HG03103 (cell line): Measurements from ENCODE around the gene TPM1.

Source experiments
- ATAC-seq: cut with Tn5 transposase; IDR thresholded peaks from one replicate; pipeline ENCODE4 v1.9.1; 2021; ENCODE audit warnings: low read depth; ENCODE audit not compliant: unreplicated experiment

TPM1 gene

DNA sequence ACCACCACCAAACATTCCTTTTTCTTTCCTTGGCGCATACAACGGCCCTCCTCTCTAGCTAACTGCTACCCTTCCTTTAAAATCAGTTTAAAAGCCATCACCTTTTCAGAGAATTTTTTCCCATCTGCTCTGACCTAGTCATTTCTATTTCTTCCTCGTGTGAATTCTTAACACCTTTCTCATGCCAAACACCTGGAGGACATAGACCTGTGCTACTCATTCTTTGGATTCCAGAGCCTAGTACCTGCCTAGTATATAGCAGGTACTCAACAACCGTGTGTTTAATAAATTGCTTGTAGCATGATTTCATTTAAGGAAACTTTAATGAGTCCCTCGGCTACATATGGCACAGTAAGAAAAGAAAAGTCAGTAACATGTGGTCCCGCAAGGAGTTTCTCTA, 2.0 kb upstream of the TPM1 start:
- no peak for ATAC-seq

DNA sequence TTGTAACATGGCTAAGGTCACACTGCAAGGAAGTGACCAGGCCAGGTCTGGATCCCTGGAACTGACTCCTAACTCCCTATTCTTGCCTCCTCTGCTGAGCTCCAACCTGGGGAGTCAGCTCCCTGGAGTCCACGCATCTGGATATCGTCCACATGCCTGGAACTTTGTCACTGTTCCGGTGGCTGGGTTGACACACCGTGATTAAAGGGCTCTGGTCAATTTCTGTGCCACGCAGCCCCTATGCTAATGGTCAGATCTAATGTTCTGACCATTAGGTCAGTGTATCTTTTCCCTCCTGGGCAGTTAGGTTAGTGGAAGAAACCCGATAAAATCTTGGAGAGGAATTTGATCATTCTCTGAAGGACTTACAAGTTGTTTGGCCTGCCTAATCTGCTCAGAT, 1.6 kb upstream of the TPM1 start:
- ATAC-seq, result no peak

DNA sequence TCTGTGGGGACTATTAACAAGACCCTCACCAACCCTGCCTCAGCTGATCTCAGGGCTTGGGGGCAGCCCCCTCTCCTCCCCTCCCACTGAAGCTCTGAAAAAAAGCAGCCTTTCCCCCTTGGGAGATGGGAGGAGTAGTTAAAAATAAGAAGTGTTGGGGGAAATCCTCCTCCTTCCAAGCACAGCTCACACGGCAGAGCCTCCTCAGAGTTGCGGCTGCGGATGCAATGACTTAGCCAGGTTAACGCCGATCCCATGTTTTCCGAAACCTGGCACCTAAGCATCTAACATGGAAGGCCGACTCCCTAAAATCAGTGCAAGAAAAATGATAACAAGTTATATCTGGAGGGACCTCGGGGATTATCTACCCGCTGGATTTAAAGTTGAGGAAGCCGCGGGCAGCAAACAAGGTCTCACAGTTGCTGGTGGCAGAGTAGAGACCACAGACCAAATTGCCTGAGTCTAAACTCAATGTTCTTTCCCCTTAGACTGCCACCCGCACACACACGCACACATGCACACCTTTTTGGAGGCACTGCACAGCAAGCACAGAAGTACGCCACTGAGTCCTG, 1.1 kb upstream of the TPM1 start:
- ATAC-seq, result no peak

DNA sequence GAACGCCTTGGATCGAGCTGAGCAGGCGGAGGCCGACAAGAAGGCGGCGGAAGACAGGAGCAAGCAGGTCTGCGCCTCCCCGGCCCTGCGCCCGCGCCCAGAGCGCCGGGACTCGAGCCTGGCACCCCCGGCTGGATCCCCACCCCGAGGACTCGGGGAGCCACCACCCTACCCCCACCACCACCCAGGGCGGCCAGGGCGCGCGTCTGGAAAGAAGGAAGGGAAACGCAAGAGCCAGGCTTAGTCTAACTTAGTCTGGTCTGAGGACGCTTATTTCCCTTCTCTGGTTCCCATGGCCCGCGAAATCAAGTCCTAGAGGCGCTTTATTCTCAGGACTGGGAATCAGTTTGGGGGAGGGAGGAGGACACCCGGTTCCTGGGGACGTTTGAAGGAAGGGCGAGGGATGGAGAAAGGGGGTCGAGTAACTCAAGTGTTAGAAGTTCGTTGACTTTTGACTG, 359 bp downstream of the TPM1 start:
- no peak for ATAC-seq

DNA sequence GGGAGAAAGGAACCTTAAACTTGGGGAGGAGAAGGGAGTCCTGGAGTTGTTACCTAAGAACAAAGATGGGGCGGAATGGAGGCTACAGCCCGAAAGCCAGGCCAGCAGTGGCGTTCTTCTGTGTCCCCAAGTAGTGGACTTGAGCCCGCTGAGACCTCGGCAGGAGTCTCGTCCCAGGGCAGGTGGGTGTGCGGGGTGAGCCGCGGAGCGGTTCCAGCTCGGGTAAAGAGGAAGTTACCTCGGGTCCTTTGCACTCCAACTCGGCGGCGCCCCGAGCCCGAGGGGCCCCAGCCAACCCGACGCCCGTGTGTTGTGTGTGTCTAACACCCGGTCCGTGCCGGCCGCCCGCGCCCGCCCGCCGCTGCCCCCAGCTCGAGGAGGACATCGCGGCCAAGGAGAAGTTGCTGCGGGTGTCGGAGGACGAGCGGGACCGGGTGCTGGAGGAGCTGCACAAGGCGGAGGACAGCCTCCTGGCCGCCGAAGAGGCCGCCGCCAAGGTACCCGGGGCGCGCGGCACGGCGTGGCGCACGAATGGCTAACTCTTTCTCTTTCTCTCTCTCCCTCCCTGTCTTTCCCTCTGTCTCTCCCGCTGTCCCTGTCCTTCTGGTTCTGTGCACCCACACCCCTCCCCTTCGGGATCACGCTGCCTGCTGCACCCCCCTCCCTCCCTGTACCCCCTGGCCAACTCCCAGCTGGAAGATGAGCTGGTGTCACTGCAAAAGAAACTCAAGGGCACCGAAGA, 959 bp downstream of the TPM1 start:
- no peak for ATAC-seq

DNA sequence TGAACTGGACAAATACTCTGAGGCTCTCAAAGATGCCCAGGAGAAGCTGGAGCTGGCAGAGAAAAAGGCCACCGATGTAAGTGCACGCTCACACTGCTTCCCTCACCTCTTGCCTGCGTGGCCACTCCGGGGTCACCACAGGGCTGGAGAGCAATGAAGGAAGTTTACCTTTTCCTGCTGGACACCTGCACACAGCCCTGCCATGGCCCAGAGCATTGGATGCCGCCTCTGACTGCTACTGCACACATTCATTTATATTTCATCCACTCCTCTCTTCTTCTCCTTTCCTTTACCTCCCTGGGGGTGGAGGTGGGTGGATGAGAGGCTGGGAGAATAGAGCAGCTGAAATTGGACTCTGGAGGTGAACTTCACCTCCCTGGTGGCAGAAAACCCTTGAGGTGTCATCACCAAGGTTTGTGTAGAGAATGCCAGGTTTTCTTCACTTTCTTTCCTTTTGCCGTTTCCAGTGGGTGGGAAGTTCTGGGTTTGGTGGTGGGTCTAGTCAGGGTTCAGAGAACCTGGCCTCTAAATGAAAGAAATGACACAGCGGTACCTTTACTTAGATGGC, 1.6 kb downstream of the TPM1 start:
- no peak for ATAC-seq

DNA sequence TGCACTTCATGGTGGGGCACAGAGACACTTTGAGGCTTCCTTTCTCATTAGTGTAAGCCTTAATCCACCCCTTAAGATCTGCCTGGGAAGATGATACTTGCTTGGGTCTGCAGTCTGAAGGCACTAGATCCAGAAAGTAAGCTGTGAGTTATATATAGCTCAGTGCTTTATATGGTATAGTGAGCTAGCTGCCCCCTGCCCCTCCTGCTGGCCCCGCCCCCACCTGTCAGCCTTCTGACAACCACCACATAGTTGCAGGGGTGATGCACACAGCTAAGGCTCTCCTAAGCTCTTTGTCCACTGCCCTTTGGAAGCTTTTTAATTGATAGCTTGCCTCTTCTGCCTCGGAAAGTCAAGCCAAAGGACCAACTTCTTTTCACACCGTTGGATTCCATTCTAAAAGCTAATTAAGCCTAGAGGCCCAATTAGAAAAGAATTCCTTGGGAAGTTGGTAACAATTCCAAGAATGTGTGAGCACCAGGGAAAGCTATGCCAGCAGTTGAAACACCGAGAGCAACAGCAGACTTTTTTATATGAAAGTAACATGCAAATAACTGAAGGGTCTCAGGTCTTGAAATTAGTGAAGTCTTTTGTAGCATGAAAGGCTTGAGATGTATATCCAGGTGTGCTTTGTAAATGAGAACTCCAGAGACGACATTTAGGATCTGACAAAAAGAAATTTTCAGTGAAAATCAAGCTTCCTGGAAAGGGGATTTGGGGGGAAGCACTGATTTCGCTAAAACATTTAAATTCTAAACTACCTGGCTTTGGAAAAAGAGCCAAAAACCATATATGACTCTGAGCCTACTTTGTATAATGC, 2.3 kb downstream of the TPM1 start:
- no peak for ATAC-seq

DNA sequence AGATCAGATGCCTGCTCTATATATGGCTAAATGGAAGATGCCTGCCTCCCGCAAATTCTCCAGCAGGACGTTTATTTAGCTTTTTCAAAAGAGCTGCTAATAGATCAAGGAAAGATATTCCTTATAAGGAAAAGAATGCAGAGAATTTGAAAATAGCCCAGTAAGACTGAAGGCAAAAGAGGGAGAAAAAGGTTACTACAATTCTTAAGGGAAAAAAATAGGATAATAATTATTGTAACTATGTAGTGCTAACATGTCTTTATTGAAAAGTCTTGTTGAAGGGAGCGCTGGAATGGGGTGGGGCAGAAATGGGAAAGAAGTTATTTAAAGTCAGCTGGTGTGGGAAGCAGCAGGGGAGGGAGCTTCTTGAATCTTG, 2.9 kb downstream of the TPM1 start:
- ATAC-seq, result no peak

DNA sequence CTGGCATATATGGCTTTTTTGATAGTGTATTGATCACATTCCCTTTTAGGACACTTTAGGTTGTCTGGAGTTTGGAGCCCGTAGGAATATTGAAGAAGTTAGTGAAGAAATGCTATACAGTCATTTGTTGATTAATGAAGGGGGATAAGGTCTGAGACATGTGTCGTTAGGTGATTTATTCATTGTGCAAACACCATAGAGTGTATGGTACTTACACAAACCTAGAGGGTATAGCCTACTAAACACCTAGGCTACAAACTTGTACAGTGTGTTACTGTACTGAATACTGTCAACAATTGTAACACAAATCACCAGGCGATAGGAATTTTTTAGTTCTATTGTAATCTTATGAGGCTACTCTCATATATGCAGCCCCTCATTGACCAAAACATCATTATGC, 3.3 kb downstream of the TPM1 start:
- ATAC-seq, result no peak

DNA sequence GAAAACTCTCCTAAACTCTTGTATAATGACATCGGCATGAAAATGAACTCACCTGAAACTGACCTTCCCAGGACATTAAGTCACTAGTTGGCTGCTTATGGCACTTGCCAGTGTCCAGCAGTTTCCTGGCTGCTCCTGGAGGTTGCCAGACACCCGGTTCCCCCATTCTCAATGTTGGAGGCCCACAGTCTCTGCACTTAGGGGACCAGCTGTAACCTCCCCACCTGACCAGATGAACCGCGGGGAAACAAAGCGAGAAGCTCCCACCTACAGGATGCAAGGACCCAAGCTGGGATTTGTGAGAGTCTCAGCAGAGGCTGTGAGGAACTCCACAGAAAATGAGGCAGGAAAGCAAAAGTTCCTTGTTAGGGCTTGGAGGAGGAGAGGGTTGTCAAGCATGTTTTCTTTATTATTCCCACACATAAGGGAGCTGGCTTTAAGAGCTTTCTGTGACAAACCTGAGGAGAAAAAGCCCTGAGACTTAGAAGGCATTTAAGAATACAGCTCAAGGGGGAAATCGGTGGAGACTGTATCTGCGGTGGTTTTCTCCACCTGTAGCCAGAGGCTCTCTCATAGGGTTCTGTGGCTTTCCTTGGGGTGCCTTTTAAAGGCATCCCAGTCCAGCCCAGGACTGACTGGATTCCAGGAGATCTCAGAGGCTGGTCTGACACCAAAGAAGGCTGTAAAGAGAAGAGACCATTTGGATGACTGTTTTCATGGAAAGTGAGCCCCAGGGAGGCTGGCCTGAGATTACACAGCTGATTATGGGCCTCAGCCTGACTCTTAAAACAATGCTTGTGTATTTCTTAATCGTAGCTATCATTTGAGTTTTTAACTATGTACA, 4.6 kb downstream of the TPM1 start:
- ATAC-seq, result no peak

DNA sequence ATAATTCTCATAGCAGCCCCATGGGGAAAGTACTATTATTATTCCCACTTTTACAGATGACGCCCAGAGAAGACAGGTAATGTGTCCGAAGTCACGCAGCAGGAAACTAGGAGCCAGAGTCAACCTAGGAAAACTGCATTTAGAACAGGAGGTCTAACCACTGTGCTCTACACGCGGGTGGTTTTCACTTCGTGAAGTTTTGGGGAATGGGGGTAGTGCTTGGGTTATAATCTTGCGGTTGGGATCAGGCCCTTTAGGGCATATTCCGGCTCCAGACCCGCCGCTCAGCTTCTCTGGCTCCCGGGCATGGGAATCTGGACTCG, 5.2 kb downstream of the TPM1 start:
- no peak for ATAC-seq

DNA sequence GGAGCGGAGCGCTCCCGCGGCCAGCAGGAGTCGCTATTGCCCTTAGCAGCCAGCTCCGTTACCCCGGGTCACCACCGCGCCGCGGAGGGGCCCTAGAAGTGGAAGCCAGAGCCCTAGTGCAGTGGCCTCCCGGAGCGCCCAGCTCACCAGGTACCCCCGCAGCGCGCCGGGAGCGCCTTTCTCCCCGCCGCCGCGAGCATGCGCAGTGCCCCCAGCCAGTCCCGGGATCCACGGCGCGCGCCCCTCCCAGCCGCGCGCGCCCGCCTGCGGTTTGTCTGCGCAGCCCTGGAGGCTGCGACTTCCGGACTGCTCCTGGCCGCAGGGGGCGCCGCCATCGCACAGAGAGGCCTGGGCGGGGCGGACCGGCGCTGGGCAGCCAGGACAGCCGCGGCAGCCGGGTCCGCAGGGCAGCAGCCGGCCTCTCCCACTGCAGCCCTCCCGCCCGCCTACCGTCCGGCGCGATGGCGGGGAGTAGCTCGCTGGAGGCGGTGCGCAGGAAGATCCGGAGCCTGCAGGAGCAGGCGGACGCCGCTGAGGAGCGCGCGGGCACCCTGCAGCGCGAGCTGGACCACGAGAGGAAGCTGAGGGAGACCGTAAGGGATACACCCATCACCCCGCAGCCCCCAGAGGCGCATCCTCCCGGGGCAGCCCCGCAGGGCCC, 5.7 kb downstream of the TPM1 start:
- ATAC-seq, result peak; percentile 71

DNA sequence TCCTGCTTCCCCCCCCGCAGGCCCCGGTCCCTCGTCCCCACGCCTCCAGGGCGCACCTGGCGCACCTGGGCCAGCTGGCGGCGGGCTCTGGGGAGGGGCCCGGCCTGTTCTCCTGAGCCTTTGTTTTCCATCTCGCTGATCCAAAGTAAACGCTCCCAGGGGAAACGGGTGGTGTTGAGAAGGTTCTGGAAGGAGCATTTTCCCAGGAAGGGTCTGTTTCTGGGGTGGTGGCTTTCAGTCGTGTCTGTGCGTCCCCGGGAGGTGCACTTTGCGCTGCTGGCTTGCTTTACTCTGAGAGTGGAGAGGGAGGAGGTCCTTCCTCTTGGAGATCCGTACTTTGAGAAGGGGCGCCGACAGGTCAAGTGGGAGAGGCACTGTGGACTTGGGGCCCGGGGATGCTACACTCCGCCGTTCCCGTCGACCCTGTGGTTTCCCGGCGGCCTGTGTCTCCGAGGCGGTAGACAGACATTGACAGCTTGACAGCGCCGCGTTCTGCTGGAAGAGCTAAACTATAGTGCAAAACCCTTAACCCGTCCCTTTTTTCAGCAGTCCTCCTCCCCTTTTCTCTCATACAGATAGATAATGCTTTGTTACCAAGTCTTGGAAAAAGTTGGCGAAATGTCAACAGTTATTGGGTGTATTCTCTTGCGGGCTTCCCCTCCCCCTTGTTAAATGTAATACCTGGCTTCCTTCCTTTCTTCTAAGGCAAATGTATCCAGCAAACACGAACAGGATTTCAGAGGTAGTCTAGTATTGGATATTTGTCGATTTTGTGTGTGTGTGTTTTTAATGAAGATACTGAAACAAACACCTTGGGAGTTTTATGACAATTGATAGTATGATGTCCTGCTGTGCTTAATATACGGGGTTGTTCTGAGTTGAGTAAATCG, 6.5 kb downstream of the TPM1 start:
- no peak for ATAC-seq

DNA sequence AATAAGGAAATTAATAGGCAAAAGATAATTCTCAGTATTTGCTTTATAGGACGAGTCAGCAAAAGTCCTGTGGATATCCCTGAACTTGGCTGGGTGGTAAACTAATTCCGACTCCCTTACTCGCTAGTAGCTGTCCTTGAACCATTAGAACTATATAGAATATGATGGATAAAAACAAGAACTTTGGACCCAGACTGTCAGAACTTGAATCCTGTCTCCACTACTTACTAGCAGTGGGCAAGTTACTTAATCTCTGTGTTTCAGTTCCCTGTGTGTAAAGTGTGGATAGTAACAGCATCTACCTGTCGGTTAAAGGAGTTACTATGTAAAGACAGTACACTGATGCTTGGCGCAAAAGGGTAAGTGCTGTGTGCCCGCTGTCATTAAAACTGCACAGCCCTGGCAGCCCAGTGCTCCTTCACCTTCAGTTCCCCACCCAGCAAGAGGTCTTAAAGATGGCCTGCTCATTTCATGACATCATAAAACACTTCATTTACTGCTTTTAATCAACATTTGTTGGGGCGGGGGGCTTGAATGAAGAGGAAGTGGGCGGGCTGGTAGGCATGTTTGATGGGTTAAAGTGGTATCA, 7.3 kb downstream of the TPM1 start:
- no peak for ATAC-seq

DNA sequence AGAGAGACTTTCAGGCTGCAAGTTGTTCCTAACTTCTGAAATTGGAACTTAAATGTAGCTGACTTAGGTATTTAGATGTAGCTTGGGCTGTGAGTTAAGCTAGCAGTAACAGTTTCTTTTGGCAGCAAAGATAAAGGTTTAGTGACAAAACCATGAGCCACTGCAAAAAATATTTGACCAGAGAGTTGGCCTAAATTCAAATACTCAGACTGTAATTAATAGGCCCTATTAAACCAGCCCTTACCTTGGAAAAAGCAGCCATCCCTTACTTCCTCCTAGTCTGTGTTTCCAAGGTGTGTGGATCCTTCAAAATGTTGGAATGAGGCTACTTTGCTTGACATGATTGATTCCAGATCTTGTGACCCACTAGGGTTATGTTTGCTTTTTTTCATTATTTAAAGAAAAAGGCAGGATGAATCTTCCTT, 8.2 kb downstream of the TPM1 start:
- no peak for ATAC-seq

DNA sequence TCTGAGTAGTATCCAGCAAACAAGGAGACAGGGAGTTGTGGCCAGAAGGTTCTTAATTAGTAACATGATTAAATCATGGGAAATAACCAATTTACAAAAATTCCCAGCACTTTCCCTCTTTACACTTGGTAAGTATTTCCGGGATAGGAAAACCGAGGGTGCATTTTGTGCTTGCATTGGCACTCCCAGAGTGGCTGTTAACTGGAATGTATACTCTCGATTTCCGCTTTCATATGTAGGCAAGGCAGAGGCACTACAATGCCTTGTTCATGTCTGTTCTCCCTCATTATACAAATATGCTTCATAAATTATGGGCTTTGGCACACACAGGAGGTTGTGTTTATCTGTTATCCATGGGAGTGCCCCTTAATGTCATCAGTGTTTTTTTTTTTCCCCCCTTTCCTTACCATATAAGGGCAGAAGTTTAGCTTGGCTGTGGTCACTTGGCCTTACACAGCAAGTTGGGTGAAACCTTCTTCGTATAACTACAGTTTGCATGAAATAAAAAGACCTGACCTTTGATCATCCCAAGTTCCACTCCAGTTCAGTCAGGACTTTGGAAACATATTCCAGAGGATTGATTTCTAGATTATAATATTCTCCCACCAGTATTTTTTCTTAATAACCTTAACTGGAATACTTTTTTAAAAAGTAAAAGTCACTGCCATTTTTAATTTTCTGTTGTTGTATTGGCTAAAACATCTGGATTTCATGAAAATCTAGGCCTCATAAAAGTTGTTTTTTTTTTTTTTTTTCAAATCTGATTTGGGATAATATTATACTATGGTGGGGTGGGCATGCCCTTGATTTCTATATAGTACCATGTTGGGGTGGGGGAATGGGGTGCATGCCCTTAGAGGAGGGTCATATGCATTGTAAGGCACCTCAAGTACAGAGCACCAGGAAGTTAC, 8.9 kb downstream of the TPM1 start:
- no peak for ATAC-seq

DNA sequence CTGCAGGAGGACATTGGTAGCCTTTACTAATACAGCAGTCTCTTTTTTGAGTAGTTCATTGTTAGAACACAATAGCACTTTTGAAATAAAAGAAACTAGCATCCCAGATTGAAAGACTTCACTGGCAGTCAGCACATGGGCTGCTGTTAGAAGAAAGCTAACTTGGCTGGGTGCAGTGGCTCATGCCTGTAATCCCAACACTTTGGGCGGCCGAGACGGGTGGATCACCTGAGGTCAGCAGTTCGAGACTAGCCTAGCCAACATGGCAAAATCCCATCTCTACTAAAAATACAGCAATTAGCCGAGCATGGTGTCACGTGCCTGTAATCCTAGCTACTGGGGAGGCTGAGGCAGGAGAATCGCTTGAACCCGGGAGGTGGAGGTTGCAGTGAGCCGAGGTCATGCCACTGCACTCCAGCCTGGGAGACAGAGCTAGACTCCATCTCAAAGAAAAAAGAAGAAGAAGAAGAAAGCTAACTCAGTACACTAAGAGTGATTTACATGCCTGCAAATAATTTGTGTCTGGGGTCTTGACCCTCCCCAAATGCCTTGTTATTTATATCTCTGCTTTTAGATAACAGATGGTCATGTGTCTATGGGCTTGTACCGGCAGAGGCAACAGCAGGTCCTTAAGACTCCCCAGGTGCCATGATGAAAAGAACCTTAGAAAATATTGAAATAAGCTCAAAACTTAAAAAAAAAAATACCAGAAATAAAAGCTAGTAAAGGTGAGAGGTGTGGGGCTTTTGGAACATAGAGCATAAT, 9.7 kb downstream of the TPM1 start:
- ATAC-seq, result no peak
